Right lobe of liver (tissue), 4 donors: Measurements from ENCODE around the gene GPR176.

Source experiments
- POLR2A ChIP-seq: fragments of 450-650 bp; IDR thresholded peaks from one replicate; pipeline ENCODE4 v1.6.1; 2017; ENCODE audit warnings: antibody characterized with exemption, mild to moderate bottlenecking
- TF ChIP-seq, protein P1 (sequence below), 4 donors: fragments of 200-600 bp in 3 of 4; fragments of 450-650 bp in 1 of 4; IDR thresholded peaks; one replicate each; pipeline versions ENCODE4 v1.5.1 to v1.8.0; 2016 to 2022; ENCODE audit warnings: antibody characterized with exemption in 4 of 4, mild to moderate bottlenecking in 2 of 4
- donor health status: DM: no; HTN: no; CAD: no.
- donor health status: DM: no; HTN: no; CAD: no.
- donor health status: DM: no; HTN: yes; CAD: no.

DNA sequence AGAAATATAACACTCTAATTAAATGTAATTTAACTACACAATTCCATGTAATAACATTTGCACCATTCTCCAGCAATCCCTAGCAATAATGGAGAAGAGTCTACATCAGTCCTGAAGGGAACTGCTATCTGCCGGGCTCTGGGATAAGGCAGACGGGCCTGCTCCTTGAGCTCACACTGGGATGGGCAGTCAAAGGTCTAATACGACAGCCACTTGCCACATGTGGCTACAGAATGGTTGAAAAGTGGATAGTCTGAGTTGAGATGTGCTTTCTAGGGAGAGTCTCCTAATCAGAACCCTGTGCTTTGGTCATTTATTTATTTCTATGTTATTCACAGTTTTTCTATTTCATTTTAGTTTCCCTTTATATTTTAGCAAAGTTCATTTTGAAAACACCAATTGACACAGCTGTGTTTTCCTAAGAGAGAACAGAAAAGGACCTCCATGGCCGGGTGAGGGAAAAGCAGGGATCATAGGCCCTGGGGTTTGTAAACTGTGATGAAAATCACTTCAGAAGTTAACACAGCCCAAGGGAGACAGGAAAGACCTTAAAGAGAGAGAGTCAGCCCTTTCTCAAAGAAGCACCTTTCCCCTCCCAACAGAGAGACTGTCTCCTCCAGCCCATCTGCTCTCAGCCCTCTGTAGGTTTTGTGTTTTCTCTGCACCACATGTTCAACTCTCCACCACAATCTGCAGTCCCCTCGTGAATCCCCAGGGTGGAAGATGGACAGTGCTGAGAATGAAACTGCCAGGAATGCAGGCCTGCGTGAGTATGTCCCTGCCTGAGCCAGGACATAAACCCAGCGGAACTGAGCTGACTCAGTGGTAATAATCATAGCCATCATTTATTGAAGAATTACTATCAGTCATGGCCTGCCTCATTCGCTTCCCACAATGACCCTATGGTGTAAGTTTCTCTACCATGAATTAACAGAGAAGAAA is 149.0 kb downstream of the GPR176 start:
- TF ChIP-seq, protein P1, sequence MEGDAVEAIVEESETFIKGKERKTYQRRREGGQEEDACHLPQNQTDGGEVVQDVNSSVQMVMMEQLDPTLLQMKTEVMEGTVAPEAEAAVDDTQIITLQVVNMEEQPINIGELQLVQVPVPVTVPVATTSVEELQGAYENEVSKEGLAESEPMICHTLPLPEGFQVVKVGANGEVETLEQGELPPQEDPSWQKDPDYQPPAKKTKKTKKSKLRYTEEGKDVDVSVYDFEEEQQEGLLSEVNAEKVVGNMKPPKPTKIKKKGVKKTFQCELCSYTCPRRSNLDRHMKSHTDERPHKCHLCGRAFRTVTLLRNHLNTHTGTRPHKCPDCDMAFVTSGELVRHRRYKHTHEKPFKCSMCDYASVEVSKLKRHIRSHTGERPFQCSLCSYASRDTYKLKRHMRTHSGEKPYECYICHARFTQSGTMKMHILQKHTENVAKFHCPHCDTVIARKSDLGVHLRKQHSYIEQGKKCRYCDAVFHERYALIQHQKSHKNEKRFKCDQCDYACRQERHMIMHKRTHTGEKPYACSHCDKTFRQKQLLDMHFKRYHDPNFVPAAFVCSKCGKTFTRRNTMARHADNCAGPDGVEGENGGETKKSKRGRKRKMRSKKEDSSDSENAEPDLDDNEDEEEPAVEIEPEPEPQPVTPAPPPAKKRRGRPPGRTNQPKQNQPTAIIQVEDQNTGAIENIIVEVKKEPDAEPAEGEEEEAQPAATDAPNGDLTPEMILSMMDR (IDR thresholded peaks at IDR 0.05), result no peak
- TF ChIP-seq POLR2A, result no peak
